A549 (cell line): ENCODE results near the gene SUGCT.

Source experiments
- POLR2A ChIP-seq: IDR thresholded peaks from 2 replicates; pipeline ENCODE4 v1.6.1; 2012; ENCODE audit warnings: mild to moderate bottlenecking, low read length
- ZC3H11A ChIP-seq: fragments of 450-650 bp; IDR thresholded peaks from 2 replicates; pipeline ENCODE4 v1.6.1; 2014; ENCODE audit warnings: antibody characterized with exemption, mild to moderate bottlenecking
- TF ChIP-seq, protein P1 (sequence below): fragments of 200-600 bp; sonication (generic); IDR thresholded peaks from 2 replicates; pipeline ENCODE4 v1.6.1; 2016; ENCODE audit warnings: antibody characterized with exemption, mild to moderate bottlenecking, moderate library complexity
- TF ChIP-seq, protein P2 (sequence below): fragments of >200 bp; sonication (Bioruptor Twin); formaldehyde crosslinking; IDR thresholded peaks from 3 replicates; pipeline ENCODE4 v1.5.1; 2016

GRCh38 chr7:40733578-40733977, 598.8 kb downstream of the SUGCT start:
- TF ChIP-seq ZC3H11A = no peak
- TF ChIP-seq, protein P1, sequence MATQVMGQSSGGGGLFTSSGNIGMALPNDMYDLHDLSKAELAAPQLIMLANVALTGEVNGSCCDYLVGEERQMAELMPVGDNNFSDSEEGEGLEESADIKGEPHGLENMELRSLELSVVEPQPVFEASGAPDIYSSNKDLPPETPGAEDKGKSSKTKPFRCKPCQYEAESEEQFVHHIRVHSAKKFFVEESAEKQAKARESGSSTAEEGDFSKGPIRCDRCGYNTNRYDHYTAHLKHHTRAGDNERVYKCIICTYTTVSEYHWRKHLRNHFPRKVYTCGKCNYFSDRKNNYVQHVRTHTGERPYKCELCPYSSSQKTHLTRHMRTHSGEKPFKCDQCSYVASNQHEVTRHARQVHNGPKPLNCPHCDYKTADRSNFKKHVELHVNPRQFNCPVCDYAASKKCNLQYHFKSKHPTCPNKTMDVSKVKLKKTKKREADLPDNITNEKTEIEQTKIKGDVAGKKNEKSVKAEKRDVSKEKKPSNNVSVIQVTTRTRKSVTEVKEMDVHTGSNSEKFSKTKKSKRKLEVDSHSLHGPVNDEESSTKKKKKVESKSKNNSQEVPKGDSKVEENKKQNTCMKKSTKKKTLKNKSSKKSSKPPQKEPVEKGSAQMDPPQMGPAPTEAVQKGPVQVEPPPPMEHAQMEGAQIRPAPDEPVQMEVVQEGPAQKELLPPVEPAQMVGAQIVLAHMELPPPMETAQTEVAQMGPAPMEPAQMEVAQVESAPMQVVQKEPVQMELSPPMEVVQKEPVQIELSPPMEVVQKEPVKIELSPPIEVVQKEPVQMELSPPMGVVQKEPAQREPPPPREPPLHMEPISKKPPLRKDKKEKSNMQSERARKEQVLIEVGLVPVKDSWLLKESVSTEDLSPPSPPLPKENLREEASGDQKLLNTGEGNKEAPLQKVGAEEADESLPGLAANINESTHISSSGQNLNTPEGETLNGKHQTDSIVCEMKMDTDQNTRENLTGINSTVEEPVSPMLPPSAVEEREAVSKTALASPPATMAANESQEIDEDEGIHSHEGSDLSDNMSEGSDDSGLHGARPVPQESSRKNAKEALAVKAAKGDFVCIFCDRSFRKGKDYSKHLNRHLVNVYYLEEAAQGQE = no peak
- TF ChIP-seq, protein P2, sequence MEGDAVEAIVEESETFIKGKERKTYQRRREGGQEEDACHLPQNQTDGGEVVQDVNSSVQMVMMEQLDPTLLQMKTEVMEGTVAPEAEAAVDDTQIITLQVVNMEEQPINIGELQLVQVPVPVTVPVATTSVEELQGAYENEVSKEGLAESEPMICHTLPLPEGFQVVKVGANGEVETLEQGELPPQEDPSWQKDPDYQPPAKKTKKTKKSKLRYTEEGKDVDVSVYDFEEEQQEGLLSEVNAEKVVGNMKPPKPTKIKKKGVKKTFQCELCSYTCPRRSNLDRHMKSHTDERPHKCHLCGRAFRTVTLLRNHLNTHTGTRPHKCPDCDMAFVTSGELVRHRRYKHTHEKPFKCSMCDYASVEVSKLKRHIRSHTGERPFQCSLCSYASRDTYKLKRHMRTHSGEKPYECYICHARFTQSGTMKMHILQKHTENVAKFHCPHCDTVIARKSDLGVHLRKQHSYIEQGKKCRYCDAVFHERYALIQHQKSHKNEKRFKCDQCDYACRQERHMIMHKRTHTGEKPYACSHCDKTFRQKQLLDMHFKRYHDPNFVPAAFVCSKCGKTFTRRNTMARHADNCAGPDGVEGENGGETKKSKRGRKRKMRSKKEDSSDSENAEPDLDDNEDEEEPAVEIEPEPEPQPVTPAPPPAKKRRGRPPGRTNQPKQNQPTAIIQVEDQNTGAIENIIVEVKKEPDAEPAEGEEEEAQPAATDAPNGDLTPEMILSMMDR = no peak
- TF ChIP-seq POLR2A = no peak
